Measurements from ENCODE around the gene SET.

- TF ChIP-seq RBBP5 (IDR thresholded peaks at IDR 0.05; ENCODE audit: borderline replicate concordance, low read depth, low read length): no peak
- TF ChIP-seq CTCF (IDR thresholded peaks at IDR 0.05; ENCODE audit: control extremely low read depth in 1 of 3, insufficient read depth in 1 of 3, low read depth in 1 of 3, low read length in 3 of 3): no peak
- no peak for TF ChIP-seq POLR2A (IDR thresholded peaks at IDR 0.05; ENCODE audit: control extremely low read depth in 1 of 2, low read depth in 2 of 2, low read length in 2 of 2)
- no peak for TF ChIP-seq PHF8 (conservative IDR thresholded peaks at IDR 0.05; ENCODE audit: low read depth, low read length)
- TF ChIP-seq POLR2AphosphoS5 (IDR thresholded peaks at IDR 0.05; ENCODE audit: low read depth, low read length): no peak
- TF ChIP-seq CREB1 (IDR thresholded peaks at IDR 0.05): no peak
- TF ChIP-seq SIX5 (IDR thresholded peaks at IDR 0.05; ENCODE audit: low read depth, low read length): no peak
- TF ChIP-seq EZH2 (IDR thresholded peaks at IDR 0.05; ENCODE audit: low read depth, low read length, severe bottlenecking): no peak
- no peak for TF ChIP-seq CEBPB (IDR thresholded peaks at IDR 0.05; ENCODE audit: low read depth, low read length)
- no peak for TF ChIP-seq TEAD4 (IDR thresholded peaks at IDR 0.05; ENCODE audit: low read depth, low read length)
- TF ChIP-seq ATF3 (IDR thresholded peaks at IDR 0.05; ENCODE audit: insufficient read depth, low read depth, low read length): no peak
- TF ChIP-seq GTF2F1 (IDR thresholded peaks at IDR 0.05; ENCODE audit: borderline replicate concordance, low read depth, low read length): no peak
- TF ChIP-seq SP2 (IDR thresholded peaks at IDR 0.05; ENCODE audit: low read length): no peak
- no peak for TF ChIP-seq SIN3A (conservative IDR thresholded peaks at IDR 0.05 in 1 of 2, IDR thresholded peaks at IDR 0.05 in 1 of 2; ENCODE audit: low read depth in 1 of 2, low read length in 2 of 2)
These were observed 34.4 kb downstream of the SET start for GRCh38 chr9:128723352-128723865.

Measured in H1 (cell line).